ENCODE data around the gene LRMDA.

Gene LRMDA

GRCh38 chr10:76274933-76275332, 843.5 kb downstream of the LRMDA start:
- no peak for DNase-seq (ENCODE audit: low read depth)

GRCh38 chr10:76278811-76279460, 847.5 kb downstream of the LRMDA start:
- DNase-seq (ENCODE audit: low read depth): no peak

GRCh38 chr10:76281659-76282058, 850.2 kb downstream of the LRMDA start:
- no peak for DNase-seq (ENCODE audit: low read depth)

GRCh38 chr10:76282061-76283025, 850.9 kb downstream of the LRMDA start:
- no peak for DNase-seq (ENCODE audit: low read depth)

GRCh38 chr10:76284351-76284750, 852.9 kb downstream of the LRMDA start:
- no peak for DNase-seq (ENCODE audit: low read depth)

DNA sequence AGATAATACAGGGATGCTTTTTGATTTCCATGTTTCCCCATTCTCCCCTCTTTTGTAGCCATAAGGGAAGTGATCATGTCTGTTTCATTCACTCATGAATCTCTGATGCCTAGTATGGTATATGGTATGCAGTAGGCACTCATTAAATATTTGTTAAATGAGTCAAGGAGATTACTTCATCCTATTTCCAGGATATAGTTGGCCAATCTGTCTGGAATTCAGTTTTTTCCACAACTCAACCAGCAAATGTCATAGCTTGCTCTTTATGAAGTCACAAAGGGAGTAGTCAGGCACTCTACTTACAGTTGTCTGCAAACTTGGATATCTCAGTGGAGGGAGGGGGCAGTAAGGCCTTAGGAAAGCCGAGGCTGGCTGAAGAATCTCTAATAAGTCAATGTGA, 853.6 kb downstream of the LRMDA start:
- no peak for DNase-seq (ENCODE audit: low read depth)

- DNase-seq (ENCODE audit: low read depth): no peak
Observed at GRCh38 chr10:76285515-76285914, 854.1 kb downstream of the LRMDA start.

DNA sequence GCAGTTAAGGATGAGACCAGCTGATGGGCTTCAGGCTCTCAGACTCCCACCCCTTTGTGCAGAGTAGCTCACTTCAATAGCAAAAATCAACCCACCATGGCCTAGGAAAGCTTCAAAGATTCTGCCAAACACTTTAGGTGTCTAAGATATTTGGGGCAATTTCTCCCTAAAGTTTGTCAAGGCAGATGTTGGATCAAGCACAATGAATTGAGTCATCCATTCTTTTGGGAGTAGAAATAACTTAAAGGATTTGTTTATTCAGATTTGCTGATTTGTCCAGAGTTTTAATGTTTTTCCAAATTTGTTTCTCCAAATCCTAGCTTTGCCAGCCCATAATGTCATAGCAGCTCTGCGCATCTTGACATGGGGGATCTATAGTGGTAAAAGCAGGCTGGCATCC, 855.1 kb downstream of the LRMDA start:
- no peak for DNase-seq (ENCODE audit: low read depth)

- DNase-seq (ENCODE audit: low read depth): no peak
Observed at GRCh38 chr10:76287856-76288255, 856.4 kb downstream of the LRMDA start.

DNA sequence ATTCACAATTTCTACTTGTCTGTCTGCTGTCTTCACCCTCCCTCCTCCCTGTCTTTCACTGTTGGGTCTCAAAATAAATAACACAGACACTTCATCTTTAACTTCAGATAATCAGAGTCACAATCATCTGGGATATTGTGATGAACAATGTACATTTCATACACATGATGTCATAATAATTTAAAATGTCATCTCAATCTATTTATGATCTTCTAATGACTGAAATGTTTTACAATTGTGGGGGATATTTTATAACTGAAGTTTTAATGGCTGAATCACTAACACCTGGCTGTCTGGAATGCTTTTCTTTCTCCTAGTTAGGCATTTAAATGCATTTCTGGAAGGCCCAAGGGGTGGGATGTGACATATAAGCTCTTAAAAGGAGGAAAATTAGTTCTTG, 859.8 kb downstream of the LRMDA start:
- no peak for DNase-seq (ENCODE audit: low read depth)

- no peak for DNase-seq (ENCODE audit: low read depth)
Observed at GRCh38 chr10:76291885-76292284, 860.5 kb downstream of the LRMDA start.

DNA sequence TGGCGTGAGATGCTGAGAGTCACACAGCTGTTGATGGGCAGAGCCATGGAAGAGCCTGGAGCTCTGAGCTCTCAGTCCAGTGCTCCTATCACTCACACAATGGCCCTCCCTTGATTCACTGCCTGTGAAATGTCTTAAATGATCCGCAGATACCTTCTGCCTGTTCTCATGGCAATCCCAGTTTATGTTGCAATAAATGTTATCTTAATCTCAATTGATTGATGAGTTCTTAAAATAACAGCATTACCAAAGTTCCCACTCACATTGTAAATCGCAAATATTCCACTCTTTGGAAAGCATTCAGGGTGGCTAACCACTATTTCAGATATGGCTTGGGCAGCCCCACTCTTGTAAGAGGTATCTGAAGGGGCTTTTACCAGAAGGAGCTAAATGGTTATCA, 865.5 kb downstream of the LRMDA start:
- no peak for DNase-seq (ENCODE audit: low read depth)

DNA sequence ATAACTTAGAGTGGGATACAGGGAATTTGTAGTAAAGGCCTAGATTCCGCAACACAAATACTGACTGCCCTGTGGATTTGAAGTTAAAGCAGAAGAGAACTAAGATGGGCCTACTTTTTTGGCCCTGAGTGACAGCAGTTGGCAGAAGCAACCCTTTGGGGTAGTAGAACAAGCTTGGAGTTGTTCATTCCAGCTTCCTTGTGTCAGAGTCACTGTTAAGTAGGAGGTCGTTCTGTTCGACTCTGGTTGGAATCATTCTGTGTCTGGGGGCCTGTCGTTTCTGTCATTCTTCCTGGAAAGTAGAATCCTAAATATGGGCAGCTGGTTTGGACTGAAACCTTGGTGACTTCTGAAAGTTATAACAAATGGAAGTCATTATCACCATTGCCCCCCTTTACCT, 865.9 kb downstream of the LRMDA start:
- no peak for DNase-seq (ENCODE audit: low read depth)

DNA sequence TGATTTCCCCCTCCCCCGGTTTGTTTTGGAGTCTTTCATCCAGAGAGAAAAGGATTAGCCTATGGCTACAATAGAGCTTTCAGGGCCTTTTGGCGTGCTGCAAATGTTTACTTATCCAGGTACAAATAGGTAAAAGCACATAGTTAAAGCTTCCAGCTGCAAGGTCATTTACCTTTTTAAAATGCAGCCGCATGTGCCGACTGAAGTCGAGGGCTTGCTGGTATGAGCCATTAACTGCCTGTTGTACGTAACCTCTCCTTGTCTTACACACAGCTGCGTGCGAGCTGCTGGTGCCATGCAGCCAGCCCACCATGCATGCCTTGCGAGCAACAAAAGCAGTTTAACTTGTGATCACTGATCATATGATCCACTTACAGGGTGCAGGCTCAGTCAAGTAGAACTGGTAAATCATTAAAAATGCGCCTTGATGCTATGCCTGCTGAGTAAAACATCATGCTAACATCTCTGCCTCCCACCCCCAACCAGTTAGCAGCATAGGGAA, 866.4 kb downstream of the LRMDA start:
- DNase-seq (ENCODE audit: low read depth): no peak

- DNase-seq (ENCODE audit: low read depth): no peak
Observed at GRCh38 chr10:76298329-76298728, 866.9 kb downstream of the LRMDA start.

GRCh38 chr10:76299501-76299900, 868.1 kb downstream of the LRMDA start:
- DNase-seq (ENCODE audit: low read depth): no peak

DNA sequence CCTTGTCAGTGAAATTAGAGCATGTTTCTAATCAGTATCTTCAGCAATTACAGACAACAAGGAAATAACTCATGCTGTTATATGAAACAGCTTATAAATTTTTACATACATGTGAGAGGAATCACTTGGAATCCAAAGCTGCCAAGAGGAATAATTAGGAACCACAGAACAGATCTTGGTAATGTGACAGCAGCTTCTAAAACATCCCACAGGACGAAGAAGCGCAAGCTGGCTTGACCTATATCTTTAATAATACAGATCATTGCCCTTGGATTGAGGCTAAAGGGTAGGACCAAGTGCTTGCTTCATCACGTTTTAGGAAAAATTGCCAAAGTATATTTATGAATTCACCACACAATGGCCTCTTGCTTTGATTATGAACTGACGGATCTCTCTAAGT, 869.8 kb downstream of the LRMDA start:
- no peak for DNase-seq (ENCODE audit: low read depth)

DNA sequence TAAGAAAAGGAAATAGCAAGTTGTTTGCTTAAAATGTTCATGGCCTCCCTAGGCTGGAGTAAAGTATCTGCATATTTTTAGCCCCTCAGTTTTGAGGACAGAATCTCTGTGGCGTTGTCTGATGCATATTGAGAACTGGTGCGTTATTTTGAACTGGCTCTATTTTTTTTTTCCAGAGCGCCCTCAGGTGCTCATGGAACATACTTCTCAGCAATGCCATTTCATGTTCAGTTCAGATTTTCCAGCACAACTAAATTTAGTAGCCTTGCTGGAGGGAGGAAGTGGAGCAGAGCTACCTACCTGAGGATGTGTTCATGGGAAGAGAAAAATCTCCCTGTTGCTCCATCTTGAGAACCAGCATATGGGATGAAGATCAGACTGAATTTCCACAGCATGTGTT, 870.5 kb downstream of the LRMDA start:
- no peak for DNase-seq (ENCODE audit: low read depth)

GRCh38 chr10:76302481-76302880, 871.1 kb downstream of the LRMDA start:
- no peak for DNase-seq (ENCODE audit: low read depth)

DNA sequence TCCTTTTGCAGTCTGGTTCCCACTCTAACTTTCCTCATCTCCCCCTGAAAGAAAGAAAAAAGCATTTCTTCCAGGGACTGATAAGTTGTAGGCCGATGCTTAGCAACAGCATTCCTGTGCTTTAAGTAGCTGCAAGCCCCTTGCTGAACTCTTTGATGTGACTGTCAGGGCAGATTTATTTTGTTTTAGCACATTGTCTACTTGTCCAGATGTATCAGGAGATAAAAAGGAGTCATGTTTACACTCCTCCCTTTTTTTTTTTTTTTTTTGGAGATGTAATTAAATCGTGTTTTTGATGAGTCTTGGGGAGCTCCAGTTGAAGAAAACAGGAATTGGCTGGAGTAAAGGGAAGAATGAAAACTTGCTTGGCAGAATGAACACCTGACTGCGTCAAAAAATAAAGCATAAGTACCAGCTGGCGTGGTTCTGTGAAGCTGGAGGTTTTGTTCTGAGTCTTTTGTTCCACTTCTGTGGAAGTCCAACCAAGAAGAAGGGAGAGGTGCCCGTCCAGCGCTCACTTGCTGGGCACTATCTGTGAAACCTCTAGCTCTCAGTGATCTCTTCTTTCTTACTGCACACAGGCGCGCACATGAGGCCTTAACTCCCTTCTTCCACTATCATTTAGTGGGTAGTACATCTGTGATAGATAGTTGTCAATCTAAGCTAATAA, 871.7 kb downstream of the LRMDA start:
- no peak for DNase-seq (ENCODE audit: low read depth)

DNA sequence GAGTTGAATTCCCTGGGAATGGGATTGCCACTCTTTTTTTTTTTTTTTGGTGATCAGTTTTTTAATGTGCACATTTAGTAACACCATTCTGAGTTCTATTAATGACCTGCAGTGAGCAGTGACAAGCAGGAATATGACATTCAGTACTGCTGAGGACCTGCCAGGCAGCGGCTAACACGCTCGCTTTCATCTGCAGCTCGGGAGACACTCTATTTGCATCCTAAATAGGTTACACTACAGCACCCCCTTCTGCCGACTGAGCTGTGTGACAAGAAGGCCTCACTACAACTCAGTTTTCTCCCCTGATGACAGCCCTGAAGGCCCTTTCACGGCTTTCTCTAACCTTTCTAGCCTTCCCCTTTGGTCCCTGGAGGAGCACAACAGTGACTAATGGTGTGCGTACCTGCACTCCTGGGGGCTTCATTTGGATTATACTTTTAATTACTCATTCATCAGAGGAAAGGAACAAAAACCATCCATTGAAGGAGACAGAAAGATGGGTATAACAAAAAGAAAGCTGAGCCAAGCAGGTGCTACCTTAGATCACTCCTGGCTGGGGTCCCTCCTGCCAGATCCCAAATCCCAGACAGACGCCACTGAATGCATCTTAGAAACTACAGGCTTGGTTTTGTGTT, 872.4 kb downstream of the LRMDA start:
- no peak for DNase-seq (ENCODE audit: low read depth)

GRCh38 chr10:76305930-76306615, 874.6 kb downstream of the LRMDA start:
- DNase-seq (ENCODE audit: low read depth): no peak

Data from stimulated activated CD8-positive, alpha-beta memory T cell treated with anti-CD3 and anti-CD28 coated beads, Interleukin-15, amount 100 ng/mL, for 1 hour (primary cell).